Measurements from ENCODE around the gene IMMP2L. TPM values are rescaled to one million over a fixed set of nuclear protein-coding genes. Genes with fewer than 3 reads are reported as not detected.

Gene IMMP2L
- total and polyA plus RNA-seq, 2 of the 4 experiments (the other 2 are of a cell fraction): 5.8 to 9.3 TPM

- intact Hi-C loops (cut with micrococcal nuclease) (no loop called here), dilution Hi-C loops (cut with HindIII; ENCODE audit: low sequenced_read_pairs, unreplicated experiment) (no loop called here), in situ Hi-C loops (cut with MboI; ENCODE audit: low sequenced_read_pairs) (no loop called here)
- Histone ChIP-seq H3K4ac (ENCODE audit: low read depth, low read length) (no peak overlapping the region), H3K18ac (ENCODE audit: low read depth, low read length) (no peak overlapping the region), H4K8ac (ENCODE audit: low read depth in 2 of 2, low read length in 2 of 2) (no peak overlapping the region), H3K23ac (ENCODE audit: low read depth, low read length) (no peak overlapping the region), H3K27me3 (ENCODE audit: control insufficient read depth, insufficient read depth, low read length) (no peaks in the 10 kb centered on the region), H3K27ac (ENCODE audit: insufficient read depth, low read length) (no peak overlapping the region), H2AK9ac (replicated peaks; ENCODE audit: low read depth, low read length, poor library complexity) (no peak overlapping the region), H3K9ac (ENCODE audit: low read depth, low read length) (no peak overlapping the region), H3K4me1 (ENCODE audit: control insufficient read depth, insufficient read depth, low read length) (no peaks in the 10 kb centered on the region), H2BK20ac (ENCODE audit: low read depth, low read length) (no peak overlapping the region), H3K9me1 (ENCODE audit: insufficient read depth, low read length) (no peaks in the 10 kb centered on the region), H3K14ac (replicated peaks; ENCODE audit: low read depth, low read length) (no peak overlapping the region), H2BK15ac (ENCODE audit: low read depth, low read length) (no peak overlapping the region), H4K5ac (ENCODE audit: low read depth, low read length) (no peak overlapping the region), H2AK5ac (ENCODE audit: low read depth, low read length) (no peak overlapping the region), H3K79me1 (ENCODE audit: low read depth in 1 of 2, low read length in 2 of 2) (no peaks in the 10 kb centered on the region), H3K56ac (ENCODE audit: extremely low read depth, insufficient read depth, low read length) (no peak overlapping the region), H3K4me3 (ENCODE audit: insufficient read depth, low read depth, low read length) (no peak overlapping the region), H3K4me2 (ENCODE audit: low read depth, low read length) (no peak overlapping the region), H3K9me3 (ENCODE audit: control insufficient read depth, insufficient read depth, low read length) (no peaks in the 10 kb centered on the region), H2BK120ac (ENCODE audit: low read depth, low read length) (no peak overlapping the region), H3K36me3 (ENCODE audit: control insufficient read depth, insufficient read depth, low read length) (no peaks in the 10 kb centered on the region), H4K91ac (ENCODE audit: insufficient read depth, low read depth, low read length) (no peak overlapping the region), H4K20me1 (ENCODE audit: insufficient read depth, low read length) (no peaks in the 10 kb centered on the region), H2AFZ (replicated peaks; ENCODE audit: low read length, poor library complexity) (no peak overlapping the region), H2BK5ac (ENCODE audit: low read depth, low read length, poor library complexity, severe bottlenecking) (no peak overlapping the region)
- POLR2A ChIA-PET (ENCODE audit: unreplicated experiment): no interaction called here
- CTCF ChIA-PET: interaction anchor here (0.6 kb wide), 1 partner anchor 90 kb away, joined by 3 read pairs; no protein-coding TSS in a partner anchor
- ATAC-seq (ENCODE audit: low read depth) (no peak), DNase-seq (no peak)
- BruUV-seq (replicated peaks): no TSS peak
- WGBS, 2 experiments (ENCODE audit: extremely low coverage in 2 of 2, insufficient read length in 1 of 2): no CpG with 5 or more reads among the region's 1 CpG
- no peak for TF ChIP-seq ELK1 (IDR thresholded peaks at IDR 0.05; ENCODE audit: borderline replicate concordance, low read depth, low read length)
- TF ChIP-seq MXI1 (IDR thresholded peaks at IDR 0.05; ENCODE audit: borderline replicate concordance, low read depth, low read length): no peak
- TF ChIP-seq MAZ (IDR thresholded peaks at IDR 0.05; ENCODE audit: borderline replicate concordance, low read depth, low read length): no peak
- no peak for TF ChIP-seq BHLHE40 (IDR thresholded peaks at IDR 0.05; ENCODE audit: low read depth, low read length)
- TF ChIP-seq RCOR1 (IDR thresholded peaks at IDR 0.05; ENCODE audit: insufficient replicate concordance, low read length): no peak
- TF ChIP-seq CEBPB (IDR thresholded peaks at IDR 0.05; ENCODE audit: low read depth, low read length): no peak
- no peak for TF ChIP-seq FOS (IDR thresholded peaks at IDR 0.05; ENCODE audit: low read depth, low read length)
- no peak for TF ChIP-seq POLR2A (IDR thresholded peaks at IDR 0.05; ENCODE audit: low read depth, low read length)
- TF ChIP-seq RFX5 (IDR thresholded peaks at IDR 0.05; ENCODE audit: low read depth, low read length): no peak
- TF ChIP-seq, protein P1, sequence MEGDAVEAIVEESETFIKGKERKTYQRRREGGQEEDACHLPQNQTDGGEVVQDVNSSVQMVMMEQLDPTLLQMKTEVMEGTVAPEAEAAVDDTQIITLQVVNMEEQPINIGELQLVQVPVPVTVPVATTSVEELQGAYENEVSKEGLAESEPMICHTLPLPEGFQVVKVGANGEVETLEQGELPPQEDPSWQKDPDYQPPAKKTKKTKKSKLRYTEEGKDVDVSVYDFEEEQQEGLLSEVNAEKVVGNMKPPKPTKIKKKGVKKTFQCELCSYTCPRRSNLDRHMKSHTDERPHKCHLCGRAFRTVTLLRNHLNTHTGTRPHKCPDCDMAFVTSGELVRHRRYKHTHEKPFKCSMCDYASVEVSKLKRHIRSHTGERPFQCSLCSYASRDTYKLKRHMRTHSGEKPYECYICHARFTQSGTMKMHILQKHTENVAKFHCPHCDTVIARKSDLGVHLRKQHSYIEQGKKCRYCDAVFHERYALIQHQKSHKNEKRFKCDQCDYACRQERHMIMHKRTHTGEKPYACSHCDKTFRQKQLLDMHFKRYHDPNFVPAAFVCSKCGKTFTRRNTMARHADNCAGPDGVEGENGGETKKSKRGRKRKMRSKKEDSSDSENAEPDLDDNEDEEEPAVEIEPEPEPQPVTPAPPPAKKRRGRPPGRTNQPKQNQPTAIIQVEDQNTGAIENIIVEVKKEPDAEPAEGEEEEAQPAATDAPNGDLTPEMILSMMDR (conservative IDR thresholded peaks at IDR 0.05; ENCODE audit: low read depth, low read length): no peak
- TF ChIP-seq CHD1 (IDR thresholded peaks at IDR 0.05; ENCODE audit: low read depth, low read length): no peak
- TF ChIP-seq USF2 (IDR thresholded peaks at IDR 0.05; ENCODE audit: low read depth, low read length): no peak
- TF ChIP-seq MAFK (IDR thresholded peaks at IDR 0.05; ENCODE audit: low read depth, low read length): no peak
- no peak for TF ChIP-seq RAD21 (IDR thresholded peaks at IDR 0.05; ENCODE audit: low read length)
- TF ChIP-seq NFE2L2 (IDR thresholded peaks at IDR 0.05; ENCODE audit: low read depth, low read length): no peak
- TF ChIP-seq SMC3 (IDR thresholded peaks at IDR 0.05; ENCODE audit: low read depth, low read length): no peak
Observed at GRCh38 chr7:110987127-110987693, 575.1 kb downstream of the IMMP2L start.
